ENCODE data around the gene HSPD1.

DNA sequence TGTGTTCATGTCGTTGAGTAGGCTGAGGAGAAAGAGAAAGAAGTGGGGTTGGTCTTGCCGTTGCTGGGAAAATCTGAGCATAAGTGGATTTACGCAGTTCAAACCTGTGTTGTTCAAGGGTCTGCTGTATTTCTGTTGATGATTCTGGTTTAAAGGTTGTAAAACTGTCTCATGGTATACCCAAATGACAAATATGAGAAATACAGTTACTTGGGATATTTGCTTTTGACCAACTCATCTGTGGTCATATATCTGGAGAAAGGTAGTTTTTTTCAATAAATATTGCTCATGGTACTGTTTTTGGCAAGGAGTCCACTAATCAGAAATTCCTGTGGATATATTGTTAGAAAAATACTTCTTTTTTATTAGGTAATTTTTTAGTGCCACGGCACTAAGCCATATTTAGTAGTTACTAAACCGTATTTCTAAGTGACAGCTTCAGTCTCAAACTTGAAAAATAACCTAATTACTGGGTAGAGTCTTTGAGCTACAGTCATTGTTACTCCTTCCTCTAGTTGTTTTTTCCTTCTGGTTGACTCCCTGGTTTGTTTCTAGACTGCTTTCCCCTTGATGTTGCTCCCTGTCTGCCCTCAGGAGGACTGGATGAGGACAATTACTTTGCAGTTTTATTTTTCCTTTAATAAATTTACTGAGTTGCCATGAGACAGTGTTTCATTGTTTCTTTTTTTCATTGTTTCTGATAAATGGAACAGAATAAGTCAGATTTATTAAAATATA is 47.7 kb upstream of the HSPD1 start:
- TF ChIP-seq, protein P1, sequence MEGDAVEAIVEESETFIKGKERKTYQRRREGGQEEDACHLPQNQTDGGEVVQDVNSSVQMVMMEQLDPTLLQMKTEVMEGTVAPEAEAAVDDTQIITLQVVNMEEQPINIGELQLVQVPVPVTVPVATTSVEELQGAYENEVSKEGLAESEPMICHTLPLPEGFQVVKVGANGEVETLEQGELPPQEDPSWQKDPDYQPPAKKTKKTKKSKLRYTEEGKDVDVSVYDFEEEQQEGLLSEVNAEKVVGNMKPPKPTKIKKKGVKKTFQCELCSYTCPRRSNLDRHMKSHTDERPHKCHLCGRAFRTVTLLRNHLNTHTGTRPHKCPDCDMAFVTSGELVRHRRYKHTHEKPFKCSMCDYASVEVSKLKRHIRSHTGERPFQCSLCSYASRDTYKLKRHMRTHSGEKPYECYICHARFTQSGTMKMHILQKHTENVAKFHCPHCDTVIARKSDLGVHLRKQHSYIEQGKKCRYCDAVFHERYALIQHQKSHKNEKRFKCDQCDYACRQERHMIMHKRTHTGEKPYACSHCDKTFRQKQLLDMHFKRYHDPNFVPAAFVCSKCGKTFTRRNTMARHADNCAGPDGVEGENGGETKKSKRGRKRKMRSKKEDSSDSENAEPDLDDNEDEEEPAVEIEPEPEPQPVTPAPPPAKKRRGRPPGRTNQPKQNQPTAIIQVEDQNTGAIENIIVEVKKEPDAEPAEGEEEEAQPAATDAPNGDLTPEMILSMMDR (IDR thresholded peaks at IDR 0.05; ENCODE audit: low read depth, low read length, poor library complexity, severe bottlenecking) = no peak
- TF ChIP-seq EZH2phosphoT487 (IDR thresholded peaks at IDR 0.05; ENCODE audit: borderline replicate concordance, low read length) = no peak
